Ureter (tissue), 1 donor: Measurements from ENCODE around the gene SERPINH1. TPM values are rescaled to one million over a fixed set of nuclear protein-coding genes. Genes with fewer than 3 reads are reported as not detected.
"Not testable (repeated sequence)": the region's sequence is repeated elsewhere in the genome, so short reads cannot be mapped to it uniquely, and the experiment has no call there.

Experiments
- DNase-seq: peaks from one replicate; pipeline ENCODE4 v3.0.0-alpha.2; 2020; ENCODE audit warnings: low spot score
- total RNA-seq: library from RNA; stranded (reverse); gene quantifications from one replicate; pipeline ENCODE4 v1.2.4, GENCODE V29; 2023
- donor health status: DM: yes; HTN: yes; CAD: no.

Gene SERPINH1
- total RNA-seq, 1 donor from 2014 or later, result 109 TPM

- DNase-seq, result no peak
These were observed 12.9 kb downstream of the SERPINH1 start for GRCh38 chr11:75574698-75575602.

DNA sequence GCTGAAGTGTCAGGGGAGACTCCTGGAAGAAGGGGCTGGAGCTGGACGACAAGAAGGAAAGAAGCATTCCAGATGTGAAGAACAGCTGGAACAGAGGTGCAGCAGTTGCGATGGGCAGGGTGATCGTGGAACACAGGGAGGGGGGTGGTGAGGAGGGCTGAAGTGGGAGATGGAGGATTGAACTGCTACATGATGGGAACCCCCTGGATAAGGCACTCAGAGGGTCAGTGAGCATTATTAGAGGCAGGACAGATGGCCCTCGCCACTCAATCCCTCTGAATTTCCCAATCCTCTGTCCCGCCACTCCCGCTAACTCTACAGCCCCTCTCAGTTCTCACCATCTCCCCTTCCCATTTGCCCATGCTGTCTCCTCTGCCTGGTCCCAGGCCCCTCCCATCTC lies 14.0 kb downstream of the SERPINH1 start:
- DNase-seq, result no peak

DNA sequence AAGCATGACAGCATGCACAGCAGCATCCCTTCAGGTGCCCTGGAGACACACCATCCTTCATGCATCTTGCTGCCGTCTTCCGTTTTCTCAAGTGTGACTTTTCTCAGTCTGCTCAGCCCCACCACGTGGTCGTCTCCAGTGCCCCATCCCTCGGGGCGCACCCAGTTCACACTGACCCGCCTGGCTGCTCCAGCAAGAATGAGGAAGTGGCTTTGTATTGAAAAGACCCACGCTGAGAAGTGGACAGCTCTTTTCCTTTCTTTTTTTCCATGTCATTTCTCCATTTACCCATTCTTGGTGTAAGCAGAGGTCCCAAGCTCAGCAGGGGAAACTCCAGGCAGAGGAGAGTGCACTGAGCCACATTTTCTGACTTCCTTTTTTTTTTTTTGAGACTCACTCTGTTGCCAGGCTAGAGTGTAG lies 14.5 kb downstream of the SERPINH1 start:
- peak; percentile 74 for DNase-seq

DNA sequence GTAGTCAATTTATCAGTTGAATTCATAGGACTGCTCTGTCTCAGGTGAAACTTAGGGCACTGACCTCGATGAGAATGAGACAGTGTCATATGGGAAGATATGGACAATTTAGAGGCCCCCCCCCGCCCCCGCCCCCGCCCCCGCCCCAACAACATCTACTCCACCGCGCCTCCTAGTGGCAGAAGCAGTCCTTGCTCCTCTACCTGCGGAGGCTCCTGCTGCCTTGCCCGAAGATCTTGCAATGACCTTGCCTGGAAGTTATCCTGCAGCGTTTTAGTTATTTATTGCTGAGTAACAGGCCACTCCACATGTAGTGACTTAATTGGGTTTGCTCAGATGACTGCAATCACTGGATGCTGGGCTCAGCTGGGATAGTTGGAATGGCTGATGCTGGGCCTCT lies 15.2 kb downstream of the SERPINH1 start:
- no peak for DNase-seq

DNA sequence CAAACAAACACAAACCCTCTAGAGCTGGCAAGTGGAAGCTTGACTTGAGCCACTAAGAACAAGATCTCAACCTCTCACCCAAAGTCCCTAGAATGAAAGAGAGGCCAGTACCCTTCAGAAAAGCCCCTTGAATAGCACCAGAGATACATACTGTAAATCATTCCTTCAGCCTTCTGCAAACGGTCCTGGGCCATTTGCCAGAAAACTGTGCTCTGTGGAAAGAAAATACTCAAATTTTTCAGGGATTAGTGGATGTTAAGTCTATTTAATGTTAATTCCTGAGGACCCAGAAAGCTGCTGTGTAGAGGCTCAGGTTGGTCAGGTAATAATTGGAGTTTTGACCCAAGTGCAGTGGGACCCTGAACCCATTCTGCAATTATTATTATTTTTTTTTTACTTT lies 16.9 kb downstream of the SERPINH1 start:
- DNase-seq, result no peak

- no peak for DNase-seq
These were observed 17.8 kb downstream of the SERPINH1 start for GRCh38 chr11:75579841-75580240.

DNA sequence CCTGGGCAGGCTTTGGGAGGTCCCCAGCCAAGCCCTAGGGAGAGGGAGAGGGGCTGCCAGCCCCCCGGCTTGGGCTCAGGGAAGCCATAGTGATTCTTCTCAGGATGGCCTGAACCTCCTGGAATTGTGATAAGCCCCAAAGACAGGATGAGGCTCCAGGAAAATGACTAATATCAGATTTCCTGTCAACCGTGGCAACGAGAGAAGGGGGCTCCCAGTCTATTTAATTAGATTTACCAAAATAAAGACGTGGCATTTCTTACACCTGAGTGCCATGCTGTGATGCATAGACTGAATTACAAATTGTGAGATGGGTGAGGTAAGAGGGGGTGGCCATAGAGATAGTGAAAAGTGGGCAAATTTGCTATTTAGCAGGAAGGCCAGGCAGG lies 20.4 kb downstream of the SERPINH1 start:
- no peak for DNase-seq

DNA sequence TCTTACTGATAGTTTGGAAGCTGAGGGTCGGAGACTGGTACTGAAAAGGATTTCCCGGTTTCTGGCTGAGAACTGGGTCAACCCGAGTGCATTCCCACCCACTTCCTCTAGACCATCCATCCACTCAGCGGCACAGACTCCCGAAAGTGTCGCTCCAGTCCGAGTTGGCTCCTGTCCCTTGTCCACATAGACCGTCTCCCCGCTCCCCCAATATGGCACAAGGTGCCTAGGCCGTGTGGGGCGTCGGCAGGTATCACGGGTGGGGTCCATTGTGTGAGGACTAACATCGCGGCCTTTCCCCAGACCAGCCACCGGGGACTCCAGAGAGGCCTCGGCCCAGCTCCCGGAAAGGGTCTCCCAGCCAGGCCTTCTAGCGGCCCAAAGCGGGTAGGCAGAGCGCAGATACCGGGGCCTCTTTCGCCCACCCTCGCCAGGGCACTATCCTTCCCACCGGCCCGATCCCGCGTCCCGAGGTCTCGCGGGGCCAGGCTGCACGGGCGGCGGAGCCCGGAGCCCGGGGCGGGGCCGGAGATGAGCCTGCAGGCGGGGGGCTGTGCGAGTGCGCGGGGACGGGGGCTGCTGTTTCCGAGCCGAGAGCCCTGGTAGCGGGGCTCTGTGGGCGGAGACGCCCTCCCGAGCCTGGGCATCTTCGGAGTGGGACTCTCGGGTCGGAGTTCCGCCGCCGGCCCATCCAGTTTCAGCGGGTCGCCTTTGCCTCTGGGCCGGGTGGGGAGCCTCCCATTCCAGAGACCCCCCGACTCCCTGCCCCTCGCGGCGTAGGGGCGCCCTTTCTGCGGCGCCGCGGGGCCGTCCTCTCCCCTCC lies 21.1 kb downstream of the SERPINH1 start:
- peak; percentile 80 for DNase-seq

DNA sequence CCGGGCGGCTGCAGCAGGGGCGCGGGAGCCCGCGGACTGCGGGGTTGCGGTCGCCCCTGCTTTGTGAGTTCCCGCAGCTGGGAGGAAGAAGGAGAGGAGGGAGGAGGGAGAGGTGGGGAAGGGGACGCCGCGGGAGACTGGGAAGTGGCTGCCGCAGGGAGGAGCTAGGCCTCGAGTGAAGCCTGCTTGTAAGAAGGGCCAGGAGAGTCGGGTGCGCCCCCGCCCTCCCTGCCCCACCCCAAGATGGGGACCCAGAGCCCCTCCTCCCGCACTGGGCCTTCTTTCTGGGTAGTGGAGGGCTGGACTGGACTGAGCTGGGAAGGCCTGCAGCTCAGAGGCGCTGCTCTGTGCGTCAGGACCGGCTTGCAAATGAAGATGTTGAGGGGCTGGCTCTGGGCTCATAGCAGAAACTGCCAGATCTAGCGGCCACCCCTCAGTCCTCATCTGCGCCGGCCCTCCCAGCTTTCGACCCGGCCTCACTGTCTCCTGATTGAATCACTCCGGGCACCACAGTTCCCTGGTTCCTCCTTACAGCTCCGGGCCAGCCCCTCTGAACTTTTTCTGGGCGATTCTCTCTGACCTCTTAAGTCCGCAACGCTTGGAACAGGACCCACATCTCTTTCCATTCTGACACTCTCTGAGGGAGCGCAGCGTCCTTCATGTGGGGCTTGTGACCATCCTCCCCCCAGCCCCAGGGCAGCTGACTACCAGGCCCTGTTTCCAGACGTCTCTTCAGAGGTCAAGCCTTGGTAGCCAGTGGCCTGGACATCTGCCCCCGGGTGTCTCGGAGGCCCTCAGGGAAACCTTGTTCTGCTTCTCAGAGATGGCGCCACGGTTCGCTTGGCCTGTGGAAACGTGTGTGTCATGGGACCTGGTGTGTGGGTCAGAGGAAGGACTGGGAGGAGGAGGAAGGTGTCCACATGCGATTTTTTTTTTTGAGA lies 21.9 kb downstream of the SERPINH1 start:
- DNase-seq, result peak; percentile 81

- DNase-seq, result not testable (repeated sequence)
These were observed 22.7 kb downstream of the SERPINH1 start for GRCh38 chr11:75584659-75585292.

GRCh38 chr11:75585293-75585670 lies 23.2 kb downstream of the SERPINH1 start:
- DNase-seq, result no peak

DNA sequence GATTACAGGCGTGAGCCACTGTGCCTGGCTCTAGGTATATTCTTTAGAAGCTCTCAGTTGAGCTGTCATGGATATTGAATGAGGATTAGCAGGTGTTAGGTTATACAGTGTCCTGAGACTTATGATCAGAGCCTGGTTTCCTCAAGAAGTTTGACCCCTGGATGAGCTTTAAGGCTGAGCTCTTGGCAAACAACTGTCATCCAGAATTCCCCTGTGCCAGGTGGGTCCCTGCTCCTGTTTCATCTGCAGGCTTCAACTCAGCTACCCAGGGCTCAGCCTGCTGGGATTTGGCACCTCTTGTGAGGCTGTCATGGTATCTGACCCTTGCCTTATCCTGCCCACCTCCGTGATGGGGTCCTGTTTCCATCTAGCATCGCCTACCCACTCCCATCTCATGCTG lies 24.3 kb downstream of the SERPINH1 start:
- DNase-seq, result no peak

- DNase-seq, result no peak
These were observed 26.0 kb downstream of the SERPINH1 start for GRCh38 chr11:75588051-75588481.

- DNase-seq, result no peak
These were observed 27.0 kb downstream of the SERPINH1 start for GRCh38 chr11:75589051-75589450.

GRCh38 chr11:75589933-75590332 lies 27.9 kb downstream of the SERPINH1 start:
- no peak for DNase-seq

- DNase-seq, result no peak
These were observed 29.3 kb downstream of the SERPINH1 start for GRCh38 chr11:75591371-75591770.

- no peak for DNase-seq
These were observed 29.9 kb downstream of the SERPINH1 start for GRCh38 chr11:75591966-75592365.

GRCh38 chr11:75592715-75593114 lies 30.7 kb downstream of the SERPINH1 start:
- DNase-seq, result no peak

- DNase-seq, result no peak
These were observed 31.3 kb downstream of the SERPINH1 start for GRCh38 chr11:75593286-75593915.

GRCh38 chr11:75594211-75594610 lies 32.2 kb downstream of the SERPINH1 start:
- DNase-seq, result no peak

DNA sequence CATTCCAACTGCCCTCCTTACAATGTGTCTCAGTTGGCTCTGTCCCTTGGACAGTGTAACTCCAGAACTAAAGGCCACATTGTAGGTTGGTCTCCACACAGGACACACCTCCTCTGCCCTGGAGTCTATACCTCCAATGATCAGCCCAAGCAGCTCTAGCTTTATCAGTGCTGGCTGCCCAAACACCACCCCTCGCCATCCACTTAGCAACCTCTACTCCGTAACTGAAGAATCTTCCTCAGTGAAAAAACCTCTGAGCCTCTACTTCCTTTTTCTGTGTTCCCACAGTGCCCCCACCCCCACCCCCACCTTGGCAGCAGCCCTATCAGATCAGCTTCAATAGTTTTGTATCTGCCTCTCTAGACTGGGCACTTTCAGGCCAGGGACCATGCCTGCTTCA lies 33.4 kb downstream of the SERPINH1 start:
- no peak for DNase-seq
